Keratinocyte (primary cell): ENCODE data around the gene SYTL4. TPM values are rescaled to one million over a fixed set of nuclear protein-coding genes. Genes with fewer than 3 reads are reported as not detected.

ENCODE experiments used
- DNase-seq: peaks from one replicate; pipeline ENCODE4 v3.0.0-alpha.2; 2011; ENCODE audit warnings: low read depth, missing footprints, low spot score
- FAIRE-seq: peaks from 2 replicates; lab custom pipeline; 2011; peaks lifted over from hg19 to GRCh38; lab: Jason Lieb, UNC
- H2AFZ ChIP-seq: 2 replicates; pipeline ENCODE4 v1.6.0; 2012; ENCODE audit warnings: low read length, control low read depth, inconsistent platforms; ENCODE audit not compliant: control insufficient read depth
- H3K27ac ChIP-seq: 2 replicates; pipeline ENCODE4 v1.5.1; 2011; ENCODE audit warnings: low read length; ENCODE audit not compliant: control insufficient read depth, insufficient read depth
- H3K27me3 ChIP-seq: 3 replicates; pipeline ENCODE4 v1.6.0; 2011; ENCODE audit warnings: low read length; ENCODE audit not compliant: control insufficient read depth, insufficient read depth; ENCODE audit errors: extremely low read depth
- H3K36me3 ChIP-seq, 2 experiments: 2 replicates in 1 of 2; 3 replicates in 1 of 2; pipeline ENCODE4 v1.5.1; 2011; ENCODE audit warnings: low read length in 2 of 2, mild to moderate bottlenecking in 1 of 2; ENCODE audit not compliant: control insufficient read depth in 2 of 2, insufficient read depth in 2 of 2; ENCODE audit errors: extremely low read depth in 1 of 2
- H3K4me1 ChIP-seq: 3 replicates; pipeline ENCODE4 v1.5.1; 2011; ENCODE audit warnings: low read length; ENCODE audit not compliant: control insufficient read depth, insufficient read depth; ENCODE audit errors: extremely low read depth
- H3K4me2 ChIP-seq: 3 replicates; pipeline ENCODE4 v1.6.0; 2011; ENCODE audit warnings: low read depth, low read length; ENCODE audit not compliant: control insufficient read depth, insufficient read depth; ENCODE audit errors: extremely low read depth
- H3K4me3 ChIP-seq, 3 experiments: fragments of 200-600 bp in 1 of 3; sonication (generic) in 1 of 3; 2 replicates in 2 of 3; 3 replicates in 1 of 3; pipeline ENCODE4 v1.5.1; 2011 to 2016; ENCODE audit warnings: low read length in 3 of 3, mild to moderate bottlenecking in 3 of 3, control low read depth in 2 of 3, inconsistent platforms in 1 of 3, low read depth in 1 of 3, mixed read lengths in 1 of 3, mixed run types in 1 of 3, moderate library complexity in 1 of 3; ENCODE audit not compliant: control insufficient read depth in 2 of 3, insufficient read depth in 2 of 3; ENCODE audit errors: extremely low read depth in 1 of 3
- H3K79me2 ChIP-seq: 2 replicates; pipeline ENCODE4 v1.6.0; 2012; ENCODE audit warnings: low read length; ENCODE audit not compliant: control insufficient read depth, insufficient read depth
- H3K9ac ChIP-seq: 3 replicates; pipeline ENCODE4 v1.6.0; 2011; ENCODE audit warnings: low read length; ENCODE audit not compliant: control insufficient read depth, insufficient read depth; ENCODE audit errors: extremely low read depth
- H3K9me1 ChIP-seq: 3 replicates; pipeline ENCODE4 v1.6.0; 2011; ENCODE audit warnings: low read length; ENCODE audit not compliant: control insufficient read depth, insufficient read depth; ENCODE audit errors: extremely low read depth
- H3K9me3 ChIP-seq: 2 replicates; pipeline ENCODE4 v1.5.1; 2012; ENCODE audit warnings: low read depth, low read length; ENCODE audit not compliant: control insufficient read depth
- H4K20me1 ChIP-seq: 3 replicates; pipeline ENCODE4 v1.6.0; 2011; ENCODE audit warnings: low read length; ENCODE audit not compliant: control insufficient read depth, insufficient read depth; ENCODE audit errors: extremely low read depth
- CTCF ChIP-seq, 3 experiments: IDR thresholded peaks in 1 of 3; conservative IDR thresholded peaks in 1 of 3; optimal IDR thresholded peaks in 1 of 3; 2 replicates in 2 of 3; 3 replicates in 1 of 3; pipeline versions ENCODE3 to v1.5.1; 2011; ENCODE audit warnings: low read length in 3 of 3, mild to moderate bottlenecking in 3 of 3, moderate library complexity in 2 of 3, control low read depth in 1 of 3, inconsistent platforms in 1 of 3; ENCODE audit not compliant: insufficient read depth in 2 of 3; ENCODE audit errors: extremely low read depth in 1 of 3
- EZH2 ChIP-seq: IDR thresholded peaks from one replicate; pipeline ENCODE4 v1.6.1; 2012; ENCODE audit warnings: inconsistent platforms, mild to moderate bottlenecking, low read length, moderate library complexity
- dilution Hi-C: fragments of 300-500 bp; cut with MboI; formaldehyde crosslinking; loops from one replicate; pipeline ENCODE4 v1.7.0; 2020; ENCODE audit warnings: low sequenced_read_pairs; ENCODE audit not compliant: extremely low pct_ligation_motif_present
- polyA plus RNA-seq, 5 experiments: library from polyadenylated mRNA; depleted of rRNA in 3 of 5; stranded (reverse) in 3 of 5; stranded (forward) in 1 of 5; unstranded in 1 of 5; fragments of >200 nt; gene quantifications; 1 replicate in 1 of 5; 2 replicates in 3 of 5; 3 replicates in 1 of 5; pipeline versions ENCODE4 v1.2.1 to v1.2.3, GENCODE V29; 2011 to 2012; ENCODE audit warnings: missing spikeins in 2 of 5, low read depth in 1 of 5, low replicate concordance in 1 of 5

Gene SYTL4
- polyA plus RNA-seq, 1 donor (not counting 4 experiments of a cell fraction or from before 2014, with no cell fraction given): 0.87 TPM

- dilution Hi-C loops: no loop called here
- Histone ChIP-seq H3K4me2 (no peak overlapping the region), H3K4me1 (no peaks in the 10 kb centered on the region), H3K36me3 (no peaks in the 10 kb centered on the region), H3K4me3 (no peak overlapping the region), H3K79me2 (no peaks in the 10 kb centered on the region), H3K27me3 (no peaks in the 10 kb centered on the region), H3K9ac (no peak overlapping the region), H3K9me1 (no peaks in the 10 kb centered on the region), H3K9me3 (no peaks in the 10 kb centered on the region), H3K27ac (no peak overlapping the region), H4K20me1 (no peaks in the 10 kb centered on the region), H2AFZ (no peak overlapping the region)
- TF ChIP-seq EZH2 (no peak), CTCF (optimal IDR thresholded peaks at IDR 0.05 in 1 of 3, IDR thresholded peaks at IDR 0.05 in 1 of 3, conservative IDR thresholded peaks at IDR 0.05 in 1 of 3; ENCODE audit: extremely low read depth in 1 of 3, insufficient read depth in 2 of 3, low read length in 3 of 3) (no peak)
- DNase-seq: no peak
- FAIRE-seq: no peak
Observed at GRCh38 chrX:100672966-100673365, 59.0 kb downstream of the SYTL4 start.

- no peak overlapping the region for H3K4me3 ChIP-seq
- H4K20me1 ChIP-seq: no peaks in the 10 kb centered on the region
- no peaks in the 10 kb centered on the region for H3K4me1 ChIP-seq
- H3K79me2 ChIP-seq: no peaks in the 10 kb centered on the region
- H2AFZ ChIP-seq: no peak overlapping the region
- H3K36me3 ChIP-seq: no peaks in the 10 kb centered on the region
- no peaks in the 10 kb centered on the region for H3K9me1 ChIP-seq
- FAIRE-seq (no peak), DNase-seq (no peak)
- dilution Hi-C loops: no loop called here
- no peaks in the 10 kb centered on the region for H3K27me3 ChIP-seq
- no peaks in the 10 kb centered on the region for H3K9me3 ChIP-seq
- H3K4me2 ChIP-seq: no peak overlapping the region
- TF ChIP-seq CTCF (optimal IDR thresholded peaks at IDR 0.05 in 1 of 3, IDR thresholded peaks at IDR 0.05 in 1 of 3, conservative IDR thresholded peaks at IDR 0.05 in 1 of 3; ENCODE audit: extremely low read depth in 1 of 3, insufficient read depth in 2 of 3, low read length in 3 of 3): no peak
- TF ChIP-seq EZH2: no peak
- H3K9ac ChIP-seq: no peak overlapping the region
- H3K27ac ChIP-seq: no peak overlapping the region
Observed at GRCh38 chrX:100663642-100664041, 68.3 kb downstream of the SYTL4 start.
